ENCODE data around the gene MYO18A.

DNA sequence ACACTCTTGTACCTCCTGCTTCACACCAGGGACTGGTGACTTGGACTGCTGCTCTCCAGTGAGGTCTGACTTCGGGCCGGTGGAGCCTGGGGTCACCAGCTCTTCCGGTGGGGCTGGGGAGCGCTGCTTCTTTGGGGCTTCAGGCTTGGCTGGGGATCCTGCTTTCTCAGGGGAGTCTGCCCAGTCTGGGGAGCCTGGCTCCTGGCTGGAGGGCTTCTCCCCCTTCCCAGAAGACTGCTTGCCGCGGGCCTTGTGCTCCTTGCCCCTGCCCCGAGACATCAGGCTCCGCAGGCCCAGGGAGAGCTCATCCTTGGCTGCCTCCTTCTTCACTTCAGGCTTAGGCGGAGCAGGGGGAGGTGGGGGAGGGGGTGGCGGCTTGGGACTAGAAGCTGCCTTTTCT is 52.4 kb downstream of the MYO18A start:
- TF ChIP-seq, protein P1, sequence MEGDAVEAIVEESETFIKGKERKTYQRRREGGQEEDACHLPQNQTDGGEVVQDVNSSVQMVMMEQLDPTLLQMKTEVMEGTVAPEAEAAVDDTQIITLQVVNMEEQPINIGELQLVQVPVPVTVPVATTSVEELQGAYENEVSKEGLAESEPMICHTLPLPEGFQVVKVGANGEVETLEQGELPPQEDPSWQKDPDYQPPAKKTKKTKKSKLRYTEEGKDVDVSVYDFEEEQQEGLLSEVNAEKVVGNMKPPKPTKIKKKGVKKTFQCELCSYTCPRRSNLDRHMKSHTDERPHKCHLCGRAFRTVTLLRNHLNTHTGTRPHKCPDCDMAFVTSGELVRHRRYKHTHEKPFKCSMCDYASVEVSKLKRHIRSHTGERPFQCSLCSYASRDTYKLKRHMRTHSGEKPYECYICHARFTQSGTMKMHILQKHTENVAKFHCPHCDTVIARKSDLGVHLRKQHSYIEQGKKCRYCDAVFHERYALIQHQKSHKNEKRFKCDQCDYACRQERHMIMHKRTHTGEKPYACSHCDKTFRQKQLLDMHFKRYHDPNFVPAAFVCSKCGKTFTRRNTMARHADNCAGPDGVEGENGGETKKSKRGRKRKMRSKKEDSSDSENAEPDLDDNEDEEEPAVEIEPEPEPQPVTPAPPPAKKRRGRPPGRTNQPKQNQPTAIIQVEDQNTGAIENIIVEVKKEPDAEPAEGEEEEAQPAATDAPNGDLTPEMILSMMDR (IDR thresholded peaks at IDR 0.05; ENCODE audit: low read depth, low read length) = no peak
- TF ChIP-seq EZH2phosphoT487 (IDR thresholded peaks at IDR 0.05; ENCODE audit: low read depth) = no peak
